HG03108 (cell line): ENCODE data around the gene ARHGAP12.
"Not testable (repeated sequence)": the region's sequence is repeated elsewhere in the genome, so short reads cannot be mapped to it uniquely, and the experiment has no call there.

Experiments
- ATAC-seq: cut with Tn5 transposase; IDR thresholded peaks from one replicate; pipeline ENCODE4 v1.9.1; 2021; ENCODE audit warnings: moderate library complexity; ENCODE audit not compliant: unreplicated experiment

ARHGAP12 gene

DNA sequence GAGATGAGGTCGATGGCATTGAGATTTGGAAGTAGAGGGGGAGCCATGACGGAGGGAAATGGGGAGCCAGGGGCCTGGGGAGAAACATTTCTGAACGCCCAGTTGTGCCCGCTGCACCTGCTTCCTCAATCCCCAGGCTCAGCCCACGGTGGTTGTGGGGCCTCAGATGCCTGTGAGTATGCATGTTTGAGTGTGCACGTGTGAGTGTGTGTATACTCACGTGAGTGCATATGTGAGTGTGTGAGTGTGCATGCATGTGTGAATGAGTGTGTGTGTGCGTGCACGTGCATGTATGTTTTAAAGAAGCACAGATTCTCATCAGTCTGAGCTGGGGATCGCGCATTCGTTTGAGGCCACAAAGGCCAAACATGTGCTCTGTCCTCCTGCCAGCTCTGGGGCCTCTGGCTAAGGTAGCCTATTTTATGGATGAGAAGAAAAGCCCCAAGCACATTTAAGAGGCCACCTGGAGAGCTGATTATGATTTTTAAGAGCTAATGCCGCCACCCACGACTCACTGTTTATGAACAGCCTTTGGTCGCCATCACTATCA is 154.8 kb downstream of the ARHGAP12 start:
- ATAC-seq: no peak

GRCh38 chr10:31771331-31771831 is 157.2 kb downstream of the ARHGAP12 start:
- ATAC-seq: no peak

DNA sequence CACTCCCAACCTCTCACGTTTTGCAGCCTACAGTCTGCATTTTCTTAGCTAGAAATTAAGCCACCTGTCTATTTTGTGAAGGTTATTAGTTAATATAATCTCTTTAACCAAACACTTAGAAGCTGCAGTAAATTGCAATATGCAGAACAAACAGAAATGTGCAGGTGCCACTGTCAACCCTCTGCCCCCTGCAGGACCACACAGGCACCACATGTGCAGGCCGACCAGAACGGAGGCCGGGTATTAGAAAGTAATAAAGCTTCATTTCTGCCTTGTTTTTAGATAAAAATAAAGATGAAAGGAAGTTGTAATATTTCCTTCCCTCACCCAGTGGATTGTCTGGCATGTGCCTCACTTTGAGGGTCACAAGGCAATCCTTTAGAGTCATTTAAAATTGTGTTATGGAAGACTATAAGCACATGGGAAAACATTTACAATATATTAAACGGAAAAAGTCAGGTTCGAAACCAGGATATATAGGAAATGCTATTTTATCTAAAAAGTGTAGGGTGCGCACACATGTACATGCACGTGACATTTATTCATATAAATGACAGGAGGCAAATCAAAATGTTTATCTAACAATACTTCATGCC is 158.2 kb downstream of the ARHGAP12 start:
- ATAC-seq: no peak

DNA sequence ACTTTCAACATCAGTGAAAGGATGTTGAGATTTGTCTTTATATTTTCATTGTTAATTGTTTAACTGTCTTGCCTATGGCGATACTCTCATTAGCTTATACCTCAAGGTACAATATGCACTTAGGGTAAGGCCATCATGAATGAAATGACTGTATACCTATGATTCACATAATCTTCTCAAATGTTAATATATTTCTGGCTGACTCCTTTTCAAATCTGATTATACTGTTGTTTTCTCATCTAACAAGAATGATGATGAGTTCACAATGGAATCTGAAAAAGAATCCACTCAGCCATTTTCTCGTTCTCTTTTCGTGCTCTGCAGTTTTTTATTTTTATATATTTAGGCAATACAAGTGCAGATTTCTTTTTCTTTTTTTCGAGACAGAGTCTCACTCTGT is 159.1 kb downstream of the ARHGAP12 start:
- no peak for ATAC-seq

DNA sequence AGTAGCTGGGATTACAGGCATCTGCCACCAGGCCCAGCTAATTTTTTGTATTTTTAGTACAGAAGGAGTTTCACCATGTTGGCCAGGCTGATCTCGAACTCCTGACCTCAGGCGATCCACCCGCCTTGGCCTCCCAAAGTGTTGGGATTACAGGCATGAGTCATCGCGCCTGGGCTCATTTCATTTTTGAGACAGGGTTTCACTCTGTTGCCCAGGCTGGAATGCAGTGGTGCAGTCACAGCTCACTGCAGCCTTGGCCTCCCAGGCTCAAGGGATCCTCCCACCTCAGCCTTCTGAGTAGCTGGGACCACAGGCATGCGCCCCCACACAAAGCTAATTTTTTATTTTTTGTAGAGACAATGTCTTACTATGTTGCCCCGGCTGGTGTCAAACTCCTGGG is 159.7 kb downstream of the ARHGAP12 start:
- not testable (repeated sequence) for ATAC-seq

- ATAC-seq: no peak
Measured at GRCh38 chr10:31768467-31768866, 160.2 kb downstream of the ARHGAP12 start.

DNA sequence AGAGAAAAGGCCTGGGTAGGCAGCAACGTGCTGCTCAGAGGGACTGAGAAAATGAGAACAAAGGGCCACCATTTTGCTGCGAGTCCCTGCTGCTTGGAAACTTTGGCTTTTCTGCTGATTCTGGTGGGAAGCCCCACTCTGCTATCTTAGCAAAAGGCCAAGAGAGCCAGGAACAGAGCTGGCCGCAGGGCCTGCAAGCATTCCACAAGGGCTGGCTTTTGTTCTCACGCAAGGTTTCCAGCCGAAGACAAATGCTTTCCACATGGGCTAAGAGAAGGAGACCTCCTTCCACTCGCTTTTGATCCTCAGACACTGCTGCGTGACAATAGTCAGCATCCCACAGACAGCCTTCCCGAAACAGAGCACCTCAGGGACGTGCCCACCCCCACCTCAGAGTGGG is 163.1 kb downstream of the ARHGAP12 start:
- ATAC-seq: no peak

- ATAC-seq: no peak
Measured at GRCh38 chr10:31762316-31762715, 166.3 kb downstream of the ARHGAP12 start.

- no peak for ATAC-seq
Measured at GRCh38 chr10:31761156-31761555, 167.5 kb downstream of the ARHGAP12 start.

DNA sequence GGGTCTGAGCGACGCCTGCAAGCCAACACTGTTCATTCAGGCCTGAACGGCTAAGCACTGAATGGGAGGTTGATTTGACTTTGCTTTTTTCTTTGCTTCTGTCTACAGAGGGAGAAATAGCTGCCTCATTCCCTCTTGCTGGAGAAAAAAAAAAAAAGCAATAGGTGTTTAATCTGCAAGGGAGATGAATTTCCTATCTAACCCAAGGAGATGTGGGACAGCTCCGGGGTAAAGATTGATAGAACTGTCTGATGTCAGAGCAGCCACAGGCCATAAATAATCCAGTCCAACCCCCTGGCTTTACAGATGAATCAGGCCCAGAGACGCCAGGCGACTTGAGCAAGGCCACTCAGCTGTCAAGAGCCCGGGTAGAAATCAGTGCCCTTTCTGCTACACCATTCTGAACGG is 168.0 kb downstream of the ARHGAP12 start:
- no peak for ATAC-seq

- peak; percentile 95 for ATAC-seq
Measured at GRCh38 chr10:31759799-31760626, 168.6 kb downstream of the ARHGAP12 start.

DNA sequence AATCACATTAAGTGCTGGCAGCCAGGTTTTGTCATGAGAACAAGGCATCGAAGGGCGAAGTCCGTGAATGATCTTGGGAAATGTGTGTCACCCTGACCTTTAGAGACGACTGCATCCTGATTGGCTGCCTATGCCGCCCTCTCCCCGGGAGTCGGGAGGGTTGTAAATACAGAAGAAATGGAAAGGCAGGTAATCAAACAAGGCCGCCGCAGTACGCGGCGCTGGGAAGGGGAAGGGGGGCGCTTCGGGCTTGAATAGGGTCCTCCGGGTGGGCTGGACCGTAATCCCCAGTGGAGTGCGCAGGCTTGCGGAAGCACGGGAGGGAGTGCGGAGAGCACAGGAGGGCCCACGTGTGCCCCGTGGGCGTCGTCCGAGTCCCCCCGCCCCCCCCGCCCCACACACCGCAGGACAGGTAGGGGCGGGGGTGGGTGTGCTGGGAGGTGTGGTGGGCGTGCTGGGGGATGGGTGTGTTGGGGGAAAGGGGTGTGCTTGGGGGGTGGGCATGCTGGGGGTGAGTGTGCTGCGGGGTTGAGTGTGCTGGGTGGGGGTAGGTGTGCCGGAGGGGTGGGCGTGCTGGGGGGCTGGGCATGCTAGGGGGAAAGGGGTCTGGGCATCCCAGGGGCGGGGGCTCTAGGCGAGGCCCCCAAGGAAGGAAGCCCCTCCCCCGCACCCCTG is 169.4 kb downstream of the ARHGAP12 start:
- no peak for ATAC-seq

GRCh38 chr10:31758495-31758894 is 170.1 kb downstream of the ARHGAP12 start:
- no peak for ATAC-seq

DNA sequence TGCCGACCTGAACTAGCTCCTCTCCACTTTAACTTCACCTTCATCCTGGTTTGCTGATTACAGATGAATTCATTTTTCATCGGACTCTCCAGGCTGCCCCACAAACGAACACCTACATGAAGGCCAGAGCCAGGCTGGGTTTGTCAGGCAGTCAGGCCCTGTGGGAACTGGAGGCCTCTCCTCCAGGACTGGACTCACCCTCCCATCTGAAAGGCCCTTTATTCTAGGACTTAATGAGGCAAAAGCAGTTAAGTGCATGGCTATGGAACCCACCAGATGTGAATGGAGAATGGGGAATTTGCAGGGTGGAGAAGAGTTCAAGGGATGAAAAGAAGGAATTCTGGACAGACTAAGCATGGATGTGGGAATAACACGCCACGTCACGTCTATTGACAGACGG is 170.8 kb downstream of the ARHGAP12 start:
- no peak for ATAC-seq

- ATAC-seq: no peak
Measured at GRCh38 chr10:31757386-31757791, 171.2 kb downstream of the ARHGAP12 start.

DNA sequence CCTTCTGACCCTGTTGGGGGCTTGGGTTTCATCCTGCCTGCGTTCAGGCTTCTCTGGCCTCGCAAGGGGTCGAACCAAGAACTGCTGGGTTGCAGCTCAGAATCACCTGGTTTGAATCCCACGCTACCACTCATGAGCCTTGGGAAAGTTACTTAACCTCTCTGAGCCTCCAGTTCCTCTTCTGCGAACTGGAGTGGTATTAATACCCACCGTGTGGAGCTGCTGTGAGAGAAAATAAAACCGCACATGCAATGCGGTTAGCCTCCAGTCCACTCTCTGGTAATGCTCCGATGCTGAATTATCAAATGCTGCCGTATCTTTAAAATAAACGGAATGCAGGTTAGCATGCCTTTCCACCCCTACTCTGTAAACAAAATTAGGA is 171.9 kb downstream of the ARHGAP12 start:
- ATAC-seq: no peak

DNA sequence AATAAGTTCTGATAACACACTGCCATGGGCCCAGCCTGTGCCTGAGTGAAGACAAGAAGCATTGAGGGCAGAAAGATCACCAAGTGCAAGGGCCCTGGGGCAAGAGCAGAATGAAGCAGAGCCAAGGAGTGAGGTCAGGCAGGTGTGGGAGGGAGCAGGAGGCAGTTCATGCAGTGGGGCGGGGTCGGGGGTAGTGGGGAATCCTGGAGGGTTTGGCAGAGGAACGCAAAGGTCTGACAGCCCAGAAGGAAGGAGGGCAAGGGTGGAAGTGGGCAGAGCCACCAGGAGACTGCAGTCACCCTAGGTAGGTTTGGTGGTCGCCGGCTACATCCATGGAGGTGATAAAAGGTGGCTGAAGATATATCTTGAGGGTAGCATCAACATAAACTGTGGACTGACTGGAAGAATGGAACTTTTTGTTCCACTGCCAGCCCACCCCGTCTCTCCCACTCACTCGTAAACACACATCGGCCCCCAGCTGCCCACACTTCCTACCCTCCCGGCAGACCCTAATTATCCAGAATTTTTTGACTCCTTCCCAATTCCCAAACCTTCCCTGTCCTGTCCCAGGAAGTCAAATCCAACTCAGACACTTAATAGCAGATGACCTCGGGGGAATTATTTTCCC is 172.4 kb downstream of the ARHGAP12 start:
- ATAC-seq: no peak
